CD14-positive monocyte (primary cell): ENCODE data around the gene LOXHD1. TPM values are rescaled to one million over a fixed set of nuclear protein-coding genes. Genes with fewer than 3 reads are reported as not detected.

Source experiments
- DNase-seq, 3 donors: peaks; one replicate each; pipeline ENCODE4 v3.0.0-alpha.2; 2011 to 2022
- H2AFZ ChIP-seq: 2 replicates; pipeline ENCODE4 v1.6.0; 2012; ENCODE audit warnings: mild to moderate bottlenecking, low read depth, low read length, inconsistent platforms; ENCODE audit not compliant: insufficient read depth, poor library complexity, severe bottlenecking
- H3K27ac ChIP-seq, 2 donors: 1 replicate in 1 of 2; 2 replicates in 1 of 2; pipeline ENCODE4 v1.5.1; 2012 to 2013; ENCODE audit warnings: low read length in 2 of 2, control low read depth in 1 of 2, inconsistent platforms in 1 of 2, low read depth in 1 of 2, mild to moderate bottlenecking in 1 of 2
- H3K27me3 ChIP-seq, 2 donors: one replicate each; pipeline versions ENCODE4 v1.6.0 to v1.6.1; 2011 to 2013; ENCODE audit warnings: low read length in 2 of 2; ENCODE audit not compliant: control insufficient read depth in 2 of 2, insufficient read depth in 2 of 2
- H3K36me3 ChIP-seq, 2 donors: replicated peaks in 1 of 2; 1 replicate in 1 of 2; 2 replicates in 1 of 2; pipeline versions ENCODE4 v1.5.1 to v1.6.1; 2012 to 2013; ENCODE audit warnings: low read length in 2 of 2, control low read depth in 1 of 2, inconsistent platforms in 1 of 2, mild to moderate bottlenecking in 1 of 2; ENCODE audit not compliant: insufficient read depth in 2 of 2, control insufficient read depth in 1 of 2
- H3K4me1 ChIP-seq, 2 donors: 1 replicate in 1 of 2; 2 replicates in 1 of 2; pipeline versions ENCODE4 v1.5.1 to v1.6.1; 2012 to 2013; ENCODE audit warnings: low read length in 2 of 2, control low read depth in 1 of 2, inconsistent platforms in 1 of 2, mild to moderate bottlenecking in 1 of 2, moderate library complexity in 1 of 2; ENCODE audit not compliant: insufficient read depth in 2 of 2, control insufficient read depth in 1 of 2
- H3K4me2 ChIP-seq: replicated peaks from 2 replicates; pipeline ENCODE3; 2012; ENCODE audit warnings: low read length, moderate library complexity, mild to moderate bottlenecking; ENCODE audit not compliant: poor library complexity, severe bottlenecking; ENCODE audit errors: extremely low read depth
- H3K4me3 ChIP-seq, 3 experiments: fragments of 200-600 bp in 1 of 3; sonication (generic) in 1 of 3; replicated peaks in 1 of 3; 1 replicate in 2 of 3; 2 replicates in 1 of 3; pipeline ENCODE4 v1.5.1; 2011 to 2013; ENCODE audit warnings: low read length in 3 of 3, mild to moderate bottlenecking in 3 of 3, control low read depth in 2 of 3, low read depth in 2 of 3, inconsistent platforms in 1 of 3, moderate library complexity in 1 of 3
- H3K79me2 ChIP-seq: 2 replicates; pipeline ENCODE4 v1.6.0; 2012; ENCODE audit warnings: mild to moderate bottlenecking, control low read depth, inconsistent platforms, low read length, moderate library complexity; ENCODE audit not compliant: insufficient read depth
- H3K9ac ChIP-seq: 2 replicates; pipeline ENCODE4 v1.6.0; 2017; ENCODE audit warnings: low read length, mild to moderate bottlenecking; ENCODE audit not compliant: insufficient read depth, poor library complexity, severe bottlenecking
- H3K9me3 ChIP-seq, 2 donors: replicated peaks in 1 of 2; 1 replicate in 1 of 2; 2 replicates in 1 of 2; pipeline versions ENCODE4 v1.5.1 to v1.6.1; 2012 to 2013; ENCODE audit warnings: low read length in 2 of 2, control low read depth in 1 of 2; ENCODE audit not compliant: control insufficient read depth in 1 of 2, insufficient read depth in 1 of 2
- H4K20me1 ChIP-seq: 2 replicates; pipeline ENCODE4 v1.6.0; 2012; ENCODE audit warnings: mild to moderate bottlenecking, low read length, control low read depth, moderate library complexity; ENCODE audit not compliant: insufficient read depth
- H3K27ac Mint-ChIP-seq, 7 donors: one replicate each; pipeline ENCODE4 v1.8.0; 2020; ENCODE audit warnings: mild to moderate bottlenecking in 7 of 7, mixed read lengths in 7 of 7, moderate library complexity in 6 of 7, inconsistent platforms in 2 of 7
- H3K27me3 Mint-ChIP-seq, 3 donors: one replicate each; pipeline ENCODE4 v1.8.0; 2021 to 2022; ENCODE audit warnings: low read depth in 3 of 3, mild to moderate bottlenecking in 3 of 3, mixed read lengths in 3 of 3, moderate library complexity in 3 of 3, inconsistent platforms in 1 of 3
- H3K36me3 Mint-ChIP-seq, 2 donors: one replicate each; pipeline ENCODE4 v1.8.0; 2020; ENCODE audit warnings: mixed read lengths in 2 of 2, inconsistent platforms in 1 of 2, mild to moderate bottlenecking in 1 of 2
- H3K4me1 Mint-ChIP-seq: one replicate; pipeline ENCODE4 v1.8.0; 2020; ENCODE audit warnings: mild to moderate bottlenecking, mixed read lengths
- H3K4me3 Mint-ChIP-seq, 2 donors: one replicate each; pipeline ENCODE4 v1.8.0; 2020; ENCODE audit warnings: mild to moderate bottlenecking in 2 of 2, mixed read lengths in 2 of 2, moderate library complexity in 1 of 2
- H3K9me3 Mint-ChIP-seq, 7 donors: one replicate each; pipeline ENCODE4 v1.8.0; 2020 to 2022; ENCODE audit warnings: mixed read lengths in 7 of 7, mild to moderate bottlenecking in 6 of 7, moderate library complexity in 6 of 7, inconsistent platforms in 2 of 7
- WGBS: methylation state at CpG from one replicate; pipeline ENCODE4 v1.1.5; 2013; ENCODE audit warnings: missing lambda C conversion rate; ENCODE audit not compliant: insufficient coverage; 5-methylcytosine and 5-hydroxymethylcytosine counted together
- intact Hi-C, 2 donors: fragments of 100-400 bp; cut with micrococcal nuclease; formaldehyde crosslinking; loops; one replicate each; pipeline versions ENCODE4 v1.15.0 to v1.15.1; 2023
- polyA plus RNA-seq, 3 donors: library from polyadenylated mRNA; depleted of rRNA in 1 of 3; unstranded in 2 of 3; stranded (reverse) in 1 of 3; fragments of 300-500 nt in 2 of 3; fragments of >200 nt in 1 of 3; fragmentation: Illumina TruSeq in 2 of 3; gene quantifications; 1 replicate in 2 of 3; 2 replicates in 1 of 3; pipeline ENCODE4 v1.2.3, GENCODE V29; 2012 to 2021
- TF ChIP-seq, protein P1 (sequence below): fragments of 200-600 bp; IDR thresholded peaks from one replicate; pipeline ENCODE4 v1.8.0; 2022; ENCODE audit warnings: antibody characterized with exemption, mild to moderate bottlenecking

The LOXHD1 gene
- polyA plus RNA-seq, 3 donors = 0.33 to 10.9 (median 0.61) TPM

- intact Hi-C loops = loop anchor here in 1 of 2 donors (10.0 kb wide), 1 partner anchor 104 kb away; the partner anchor contains the start of gene LOXHD1
These were observed 106.4 kb downstream of the LOXHD1 start for GRCh38 chr18:46550609-46551008.

GRCh38 chr18:46547520-46547919 lies 109.5 kb downstream of the LOXHD1 start:
- Histone ChIP-seq H3K79me2 (no peaks in the 10 kb centered on the region), H2AFZ (no peak overlapping the region), H3K27me3 (no peaks in the 10 kb centered on the region), H3K4me2 (no peak overlapping the region), H3K9ac (no peak overlapping the region), H3K4me3 (no peak overlapping the region), H3K4me1 (no peaks in the 10 kb centered on the region), H3K27ac (no peak overlapping the region), H4K20me1 (no peaks in the 10 kb centered on the region), H3K9me3 (peaks cover 0 to 5% of the 10 kb centered on the region in 2 donors), H3K36me3 (peaks cover 15 to 51% of the 10 kb centered on the region in 2 donors)
- Mint-ChIP-seq H3K27me3 (peaks cover 0 to 1% (median 0%) of the 10 kb centered on the region in 3 donors), H3K4me3 (no peak overlapping the region), H3K9me3 (peaks cover 0 to 3% (median 0%) of the 10 kb centered on the region in 7 donors), H3K4me1 (no peaks in the 10 kb centered on the region), H3K27ac (no peak overlapping the region), H3K36me3 (peaks cover 0 to 17% of the 10 kb centered on the region in 2 donors)
- WGBS = no CpG with 5 or more reads among the region's 1 CpG
- TF ChIP-seq, protein P1, sequence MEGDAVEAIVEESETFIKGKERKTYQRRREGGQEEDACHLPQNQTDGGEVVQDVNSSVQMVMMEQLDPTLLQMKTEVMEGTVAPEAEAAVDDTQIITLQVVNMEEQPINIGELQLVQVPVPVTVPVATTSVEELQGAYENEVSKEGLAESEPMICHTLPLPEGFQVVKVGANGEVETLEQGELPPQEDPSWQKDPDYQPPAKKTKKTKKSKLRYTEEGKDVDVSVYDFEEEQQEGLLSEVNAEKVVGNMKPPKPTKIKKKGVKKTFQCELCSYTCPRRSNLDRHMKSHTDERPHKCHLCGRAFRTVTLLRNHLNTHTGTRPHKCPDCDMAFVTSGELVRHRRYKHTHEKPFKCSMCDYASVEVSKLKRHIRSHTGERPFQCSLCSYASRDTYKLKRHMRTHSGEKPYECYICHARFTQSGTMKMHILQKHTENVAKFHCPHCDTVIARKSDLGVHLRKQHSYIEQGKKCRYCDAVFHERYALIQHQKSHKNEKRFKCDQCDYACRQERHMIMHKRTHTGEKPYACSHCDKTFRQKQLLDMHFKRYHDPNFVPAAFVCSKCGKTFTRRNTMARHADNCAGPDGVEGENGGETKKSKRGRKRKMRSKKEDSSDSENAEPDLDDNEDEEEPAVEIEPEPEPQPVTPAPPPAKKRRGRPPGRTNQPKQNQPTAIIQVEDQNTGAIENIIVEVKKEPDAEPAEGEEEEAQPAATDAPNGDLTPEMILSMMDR = no peak
- no peak for DNase-seq
- intact Hi-C loops = no loop called here

More at GRCh38 chr18:46550609-46551008, 106.4 kb downstream of the LOXHD1 start:
- Histone ChIP-seq H3K36me3 (peaks cover 7 to 41% of the 10 kb centered on the region in 2 donors), H2AFZ (no peak overlapping the region), H3K4me1 (no peaks in the 10 kb centered on the region), H3K79me2 (no peaks in the 10 kb centered on the region), H3K4me3 (no peak overlapping the region), H3K27ac (no peak overlapping the region), H3K27me3 (no peaks in the 10 kb centered on the region), H3K9me3 (peaks cover 0 to 5% of the 10 kb centered on the region in 2 donors), H3K4me2 (no peak overlapping the region), H4K20me1 (no peaks in the 10 kb centered on the region), H3K9ac (no peak overlapping the region)
- peaks cover 0 to 1% (median 0%) of the 10 kb centered on the region in 3 donors for H3K27me3 Mint-ChIP-seq
- DNase-seq = no peak
- no CpG with 5 or more reads among the region's 2 CpGs for WGBS
- H3K9me3 Mint-ChIP-seq = peaks cover 0 to 3% (median 0%) of the 10 kb centered on the region in 7 donors
- H3K27ac Mint-ChIP-seq = no peak overlapping the region
- peaks cover 0 to 10% of the 10 kb centered on the region in 2 donors for H3K36me3 Mint-ChIP-seq
- TF ChIP-seq, protein P1 = no peak
- no peaks in the 10 kb centered on the region for H3K4me1 Mint-ChIP-seq
- no peak overlapping the region for H3K4me3 Mint-ChIP-seq
